Neuronal stem cell (in vitro differentiated cells): ENCODE data around the gene CNIH3.

Source experiments
- DNase-seq: peaks from one replicate; pipeline ENCODE4 v3.0.0-alpha.2; 2013; ENCODE audit warnings: low spot score
- H2AFZ ChIP-seq: one replicate; pipeline ENCODE4 v1.6.1; 2013; ENCODE audit warnings: mild to moderate bottlenecking, low read length, inconsistent platforms
- H2AK5ac ChIP-seq: 2 replicates; pipeline ENCODE4 v1.6.1; 2013; ENCODE audit warnings: low read depth, mild to moderate bottlenecking, inconsistent platforms, low read length, moderate library complexity, mixed read lengths
- H2BK120ac ChIP-seq: 2 replicates; pipeline ENCODE4 v1.6.1; 2013; ENCODE audit warnings: low read depth, mild to moderate bottlenecking, inconsistent platforms, low read length, moderate library complexity, mixed read lengths
- H2BK12ac ChIP-seq: one replicate; pipeline ENCODE4 v1.6.1; 2013; ENCODE audit warnings: low read length, inconsistent platforms
- H2BK15ac ChIP-seq: 2 replicates; pipeline ENCODE4 v1.6.1; 2013; ENCODE audit warnings: mild to moderate bottlenecking, low read length, inconsistent platforms, mixed read lengths
- H2BK5ac ChIP-seq: one replicate; pipeline ENCODE4 v1.6.1; 2013; ENCODE audit warnings: inconsistent platforms, mild to moderate bottlenecking, low read length, moderate library complexity
- H3K14ac ChIP-seq: one replicate; pipeline ENCODE4 v1.6.1; 2013; ENCODE audit warnings: low read length, inconsistent platforms
- H3K18ac ChIP-seq: 2 replicates; pipeline ENCODE4 v1.6.1; 2013; ENCODE audit warnings: low read length, inconsistent platforms
- H3K23ac ChIP-seq: 2 replicates; pipeline ENCODE4 v1.6.1; 2013; ENCODE audit warnings: low read depth, mild to moderate bottlenecking, mixed read lengths, low read length, inconsistent platforms; ENCODE audit not compliant: poor library complexity
- H3K27ac ChIP-seq: replicated peaks from 3 replicates; pipeline ENCODE4 v1.5.1; 2013; ENCODE audit warnings: low read length, inconsistent platforms
- H3K27me3 ChIP-seq, 3 experiments: 2 replicates each; pipeline ENCODE4 v1.6.1; 2013; ENCODE audit warnings: low read length in 3 of 3, mild to moderate bottlenecking in 2 of 3, inconsistent platforms in 1 of 3, low read depth in 1 of 3, mixed read lengths in 1 of 3, moderate library complexity in 1 of 3; ENCODE audit not compliant: control insufficient read depth in 3 of 3, insufficient read depth in 3 of 3
- H3K36me3 ChIP-seq, 2 donors: replicated peaks in 1 of 2; 2 replicates each; pipeline ENCODE4 v1.6.1; 2013; ENCODE audit warnings: low read length in 2 of 2; ENCODE audit not compliant: control insufficient read depth in 2 of 2, insufficient read depth in 2 of 2
- H3K4ac ChIP-seq: 2 replicates; pipeline ENCODE4 v1.6.1; 2013; ENCODE audit warnings: inconsistent platforms, mild to moderate bottlenecking, low read length, moderate library complexity
- H3K4me1 ChIP-seq, 2 donors: 1 replicate in 1 of 2; 2 replicates in 1 of 2; pipeline ENCODE4 v1.6.1; 2013; ENCODE audit warnings: low read length in 2 of 2, low read depth in 1 of 2; ENCODE audit not compliant: control insufficient read depth in 2 of 2, insufficient read depth in 1 of 2
- H3K4me2 ChIP-seq: one replicate; pipeline ENCODE4 v1.6.1; 2013; ENCODE audit warnings: mild to moderate bottlenecking, low read length, inconsistent platforms; ENCODE audit not compliant: insufficient read depth, poor library complexity, severe bottlenecking
- H3K4me3 ChIP-seq, 2 donors: 2 replicates each; pipeline ENCODE4 v1.5.1; 2013; ENCODE audit warnings: low read length in 2 of 2, mild to moderate bottlenecking in 2 of 2, inconsistent platforms in 1 of 2, moderate library complexity in 1 of 2
- H3K79me1 ChIP-seq: one replicate; pipeline ENCODE4 v1.6.1; 2013; ENCODE audit warnings: low read depth, mild to moderate bottlenecking, inconsistent platforms, low read length, moderate library complexity
- H3K9ac ChIP-seq: one replicate; pipeline ENCODE4 v1.6.1; 2013; ENCODE audit warnings: mild to moderate bottlenecking, low read depth, low read length, inconsistent platforms; ENCODE audit not compliant: poor library complexity
- H3K9me3 ChIP-seq, 2 donors: replicated peaks in 1 of 2; 2 replicates each; pipeline versions ENCODE3 to v1.6.1; 2013; ENCODE audit warnings: low read length in 2 of 2, mild to moderate bottlenecking in 2 of 2, inconsistent platforms in 1 of 2, low read depth in 1 of 2, mixed read lengths in 1 of 2, moderate library complexity in 1 of 2; ENCODE audit not compliant: control insufficient read depth in 2 of 2, insufficient read depth in 1 of 2
- H4K8ac ChIP-seq: one replicate; pipeline ENCODE4 v1.6.1; 2013; ENCODE audit warnings: low read depth, mild to moderate bottlenecking, inconsistent platforms, low read length, moderate library complexity
- H4K91ac ChIP-seq: one replicate; pipeline ENCODE4 v1.6.1; 2013; ENCODE audit warnings: low read length, low read depth, mild to moderate bottlenecking, inconsistent platforms; ENCODE audit not compliant: poor library complexity
- WGBS, 2 donors: extraction: QIAGEN DNeasy Blood & Tissue Kit; methylation state at CpG; one replicate each; pipeline ENCODE4 v1.1.7; 2013; ENCODE audit warnings: missing lambda C conversion rate in 2 of 2, mixed read lengths in 1 of 2; ENCODE audit not compliant: insufficient read length in 2 of 2, insufficient replicate concordance in 1 of 2; ENCODE audit errors: extremely low coverage in 2 of 2; 5-methylcytosine and 5-hydroxymethylcytosine counted together

The CNIH3 gene

DNA sequence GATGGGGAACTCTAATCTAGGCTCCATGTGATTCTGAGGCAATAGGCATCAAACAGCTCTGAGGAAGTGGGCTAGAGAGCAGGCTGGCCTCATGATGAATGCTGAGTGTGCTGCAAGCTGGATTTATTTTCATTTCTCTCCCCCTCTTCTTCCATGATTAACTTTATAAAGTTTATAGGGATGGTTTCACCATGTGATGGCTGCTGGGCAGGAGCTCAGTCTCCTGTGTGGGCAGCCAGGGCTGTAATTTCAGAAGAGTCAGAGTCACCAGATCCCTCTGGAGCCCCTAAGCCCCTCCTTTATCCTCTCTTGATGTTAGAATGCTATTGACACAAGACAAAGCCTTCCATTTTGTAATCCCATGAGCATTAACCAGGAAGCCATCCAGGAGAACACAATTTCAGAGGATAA, 143.6 kb downstream of the CNIH3 start:
- H3K18ac ChIP-seq, result no peak overlapping the region
- H2BK15ac ChIP-seq, result no peak overlapping the region
- no peak overlapping the region for H3K14ac ChIP-seq
- H3K27me3 ChIP-seq, result no peaks in the 10 kb centered on the region
- no peaks in the 10 kb centered on the region for H3K4me1 ChIP-seq
- H3K4me3 ChIP-seq, result no peak overlapping the region
- H2AFZ ChIP-seq, result no peak overlapping the region
- H2BK5ac ChIP-seq, result no peak overlapping the region
- H3K4me2 ChIP-seq, result no peak overlapping the region
- H2BK120ac ChIP-seq, result no peak overlapping the region
- no peak overlapping the region for H4K91ac ChIP-seq
- no peak for DNase-seq
- H3K9ac ChIP-seq, result no peak overlapping the region
- H2AK5ac ChIP-seq, result no peak overlapping the region
- no peaks in the 10 kb centered on the region for H3K79me1 ChIP-seq
- H3K27ac ChIP-seq, result no peak overlapping the region
- H3K36me3 ChIP-seq, result no peaks in the 10 kb centered on the region
- no peak overlapping the region for H3K4ac ChIP-seq
- peaks cover 0 to 6% of the 10 kb centered on the region in 2 donors for H3K9me3 ChIP-seq
- H2BK12ac ChIP-seq, result no peak overlapping the region
- H4K8ac ChIP-seq, result no peak overlapping the region
- no peak overlapping the region for H3K23ac ChIP-seq

DNA sequence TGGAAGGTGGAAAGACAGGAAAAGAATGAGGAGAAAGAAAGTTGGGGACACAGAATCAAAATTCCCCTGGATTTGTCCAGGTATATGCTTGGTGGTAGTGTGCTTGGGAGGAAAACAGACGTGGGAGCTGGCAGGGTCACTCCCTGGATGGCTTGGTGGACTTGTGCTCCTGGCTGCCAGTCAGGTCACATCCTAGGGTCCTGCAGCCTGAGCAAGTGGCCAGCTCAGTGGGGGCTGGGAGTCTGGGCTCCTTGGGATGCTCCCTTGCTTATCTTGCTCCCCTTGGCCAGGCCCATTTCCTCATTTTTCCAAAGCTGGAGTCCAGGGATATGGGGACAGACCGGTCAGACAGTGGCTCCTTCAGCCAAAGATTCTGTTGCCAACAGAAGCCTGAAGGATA, 144.0 kb downstream of the CNIH3 start:
- H2BK15ac ChIP-seq, result peak overlapping the region; percentile 20
- no peak overlapping the region for H2BK5ac ChIP-seq
- no peaks in the 10 kb centered on the region for H3K27me3 ChIP-seq
- H3K27ac ChIP-seq, result no peak overlapping the region
- H3K14ac ChIP-seq, result no peak overlapping the region
- H4K91ac ChIP-seq, result no peak overlapping the region
- no peak overlapping the region for H2AK5ac ChIP-seq
- no peak for DNase-seq
- H3K9ac ChIP-seq, result no peak overlapping the region
- H3K4me1 ChIP-seq, result no peaks in the 10 kb centered on the region
- peak overlapping the region; percentile 45 for H3K18ac ChIP-seq
- H2BK120ac ChIP-seq, result no peak overlapping the region
- H2AFZ ChIP-seq, result no peak overlapping the region
- H3K36me3 ChIP-seq, result no peaks in the 10 kb centered on the region
- H3K4me3 ChIP-seq, result no peak overlapping the region
- H3K23ac ChIP-seq, result no peak overlapping the region
- H3K79me1 ChIP-seq, result no peaks in the 10 kb centered on the region
- no peak overlapping the region for H4K8ac ChIP-seq
- no CpG with 5 or more reads among the region's 2 CpGs for WGBS, 2 donors
- H2BK12ac ChIP-seq, result no peak overlapping the region
- H3K9me3 ChIP-seq, result peaks cover 0 to 6% of the 10 kb centered on the region in 2 donors
- no peak overlapping the region for H3K4me2 ChIP-seq
- H3K4ac ChIP-seq, result no peak overlapping the region

DNA sequence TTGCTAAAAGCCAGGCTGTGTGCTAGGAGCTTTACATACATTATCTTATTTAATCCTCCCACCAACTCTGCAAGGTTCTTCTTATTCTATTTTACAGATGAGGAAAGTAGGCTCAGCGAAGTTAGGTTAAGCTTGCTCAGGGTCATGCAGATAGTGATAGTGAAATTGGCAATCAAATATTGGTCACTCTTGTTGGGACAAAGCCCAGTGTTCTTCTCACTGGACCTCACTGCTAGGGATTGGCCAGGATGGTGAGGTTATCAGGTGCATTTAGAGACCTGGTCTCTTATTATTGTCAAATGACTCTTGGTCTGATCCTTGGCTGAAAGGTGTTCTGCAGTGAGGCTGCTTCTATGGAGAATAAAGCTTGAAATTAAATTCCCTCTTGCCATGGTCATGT, 145.1 kb downstream of the CNIH3 start:
- WGBS, 2 donors, result no CpG with 5 or more reads among the region's 1 CpG
- no peaks in the 10 kb centered on the region for H3K79me1 ChIP-seq
- H3K23ac ChIP-seq, result no peak overlapping the region
- H2AFZ ChIP-seq, result no peak overlapping the region
- no peak overlapping the region for H4K91ac ChIP-seq
- no peaks in the 10 kb centered on the region for H3K27me3 ChIP-seq
- no peak overlapping the region for H2AK5ac ChIP-seq
- no peak overlapping the region for H3K14ac ChIP-seq
- no peak overlapping the region for H3K4me3 ChIP-seq
- no peak overlapping the region for H4K8ac ChIP-seq
- H3K27ac ChIP-seq, result no peak overlapping the region
- no peak for DNase-seq
- no peak overlapping the region for H3K4ac ChIP-seq
- H3K9ac ChIP-seq, result no peak overlapping the region
- H2BK15ac ChIP-seq, result no peak overlapping the region
- H2BK12ac ChIP-seq, result no peak overlapping the region
- H3K4me2 ChIP-seq, result no peak overlapping the region
- no peak overlapping the region for H2BK5ac ChIP-seq
- H3K4me1 ChIP-seq, result no peaks in the 10 kb centered on the region
- no peak overlapping the region for H3K18ac ChIP-seq
- peaks cover 0 to 6% of the 10 kb centered on the region in 2 donors for H3K9me3 ChIP-seq
- H2BK120ac ChIP-seq, result no peak overlapping the region
- H3K36me3 ChIP-seq, result no peaks in the 10 kb centered on the region

DNA sequence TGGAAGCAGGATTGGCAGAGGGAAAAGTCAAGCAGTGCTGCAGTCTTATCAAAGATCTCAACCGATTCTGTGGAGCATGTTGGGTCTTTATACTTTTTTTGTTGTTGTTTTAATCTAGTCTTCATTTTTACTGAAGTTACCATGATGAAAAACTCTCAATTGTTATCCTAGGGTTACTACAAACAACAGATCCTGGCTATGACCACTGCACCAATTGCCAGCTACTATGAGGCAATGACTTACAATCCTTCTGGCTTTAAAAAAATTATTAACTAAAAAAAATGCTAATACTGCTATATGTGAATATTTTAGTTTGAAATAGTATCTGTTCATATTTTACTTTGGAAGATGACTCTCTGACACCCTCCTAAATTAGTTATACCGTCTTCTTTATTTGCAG, 145.9 kb downstream of the CNIH3 start:
- H3K36me3 ChIP-seq, result no peaks in the 10 kb centered on the region
- no peaks in the 10 kb centered on the region for H3K79me1 ChIP-seq
- no peak overlapping the region for H3K14ac ChIP-seq
- no peak overlapping the region for H3K23ac ChIP-seq
- H2BK5ac ChIP-seq, result no peak overlapping the region
- no peaks in the 10 kb centered on the region for H3K27me3 ChIP-seq
- DNase-seq, result no peak
- H3K9ac ChIP-seq, result no peak overlapping the region
- no peak overlapping the region for H3K4ac ChIP-seq
- H2AK5ac ChIP-seq, result no peak overlapping the region
- H2AFZ ChIP-seq, result no peak overlapping the region
- no peak overlapping the region for H4K8ac ChIP-seq
- H2BK12ac ChIP-seq, result no peak overlapping the region
- peaks cover 0 to 6% of the 10 kb centered on the region in 2 donors for H3K9me3 ChIP-seq
- H2BK15ac ChIP-seq, result no peak overlapping the region
- H3K27ac ChIP-seq, result no peak overlapping the region
- no peaks in the 10 kb centered on the region for H3K4me1 ChIP-seq
- WGBS, 2 donors, result no CpG with 5 or more reads among the region's 2 CpGs
- no peak overlapping the region for H3K4me2 ChIP-seq
- no peak overlapping the region for H4K91ac ChIP-seq
- H3K4me3 ChIP-seq, result no peak overlapping the region
- no peak overlapping the region for H2BK120ac ChIP-seq
- no peak overlapping the region for H3K18ac ChIP-seq
